ENCODE results near the gene CDH23. TPM values are rescaled to one million over a fixed set of nuclear protein-coding genes. Genes with fewer than 3 reads are reported as not detected.

The CDH23 gene
- total RNA-seq, 2 donors from 2014 or later = 3.9 to 4.4 TPM

- Histone ChIP-seq H3K27ac (no peak overlapping the region), H3K9me3 (no peaks in the 10 kb centered on the region), H3K27me3 (no peaks in the 10 kb centered on the region), H3K4me3 (no peak overlapping the region), H3K4me1 (peaks cover 0 to 48% of the 10 kb centered on the region in 2 donors), H3K36me3 (peaks cover 60% of the 10 kb centered on the region)
- no peak for TF ChIP-seq CTCF (IDR thresholded peaks at IDR 0.05)
- no peak for DNase-seq (ENCODE audit: low spot score)
These were observed 436.2 kb downstream of the CDH23 start for GRCh38 chr10:71832967-71833366.

GRCh38 chr10:71833451-71834342 lies 437.0 kb downstream of the CDH23 start:
- Histone ChIP-seq H3K9me3 (no peaks in the 10 kb centered on the region), H3K4me3 (no peak overlapping the region), H3K36me3 (peaks cover 53% of the 10 kb centered on the region), H3K4me1 (peaks cover 0 to 55% of the 10 kb centered on the region in 2 donors), H3K27ac (no peak overlapping the region), H3K27me3 (no peaks in the 10 kb centered on the region)
- TF ChIP-seq CTCF (IDR thresholded peaks at IDR 0.05) = no peak
- no peak for DNase-seq (ENCODE audit: low spot score)

DNA sequence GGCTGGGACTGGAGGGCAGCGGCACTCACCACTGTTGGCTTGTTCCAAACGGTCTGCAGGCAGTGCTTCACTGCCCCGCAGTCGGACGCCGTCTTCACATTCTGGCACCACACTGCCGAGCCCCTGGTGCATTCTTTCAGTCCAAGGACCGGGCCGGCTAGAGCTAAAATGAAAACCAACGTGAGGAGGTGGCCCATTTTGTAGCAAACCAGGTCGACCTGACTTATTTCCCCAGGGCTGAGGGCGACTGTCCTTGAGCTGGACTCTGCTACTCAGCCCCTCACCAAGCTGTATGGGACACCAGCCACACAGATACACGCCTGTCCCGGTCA lies 437.6 kb downstream of the CDH23 start:
- no peak for TF ChIP-seq CTCF (IDR thresholded peaks at IDR 0.05)
- H3K9me3 ChIP-seq = no peaks in the 10 kb centered on the region
- no peak overlapping the region for H3K4me3 ChIP-seq
- no peak for DNase-seq (ENCODE audit: low spot score)
- peaks cover 47% of the 10 kb centered on the region for H3K36me3 ChIP-seq
- H3K4me1 ChIP-seq = peaks cover 0 to 61% of the 10 kb centered on the region in 2 donors
- H3K27me3 ChIP-seq = no peaks in the 10 kb centered on the region
- no peak overlapping the region for H3K27ac ChIP-seq

DNA sequence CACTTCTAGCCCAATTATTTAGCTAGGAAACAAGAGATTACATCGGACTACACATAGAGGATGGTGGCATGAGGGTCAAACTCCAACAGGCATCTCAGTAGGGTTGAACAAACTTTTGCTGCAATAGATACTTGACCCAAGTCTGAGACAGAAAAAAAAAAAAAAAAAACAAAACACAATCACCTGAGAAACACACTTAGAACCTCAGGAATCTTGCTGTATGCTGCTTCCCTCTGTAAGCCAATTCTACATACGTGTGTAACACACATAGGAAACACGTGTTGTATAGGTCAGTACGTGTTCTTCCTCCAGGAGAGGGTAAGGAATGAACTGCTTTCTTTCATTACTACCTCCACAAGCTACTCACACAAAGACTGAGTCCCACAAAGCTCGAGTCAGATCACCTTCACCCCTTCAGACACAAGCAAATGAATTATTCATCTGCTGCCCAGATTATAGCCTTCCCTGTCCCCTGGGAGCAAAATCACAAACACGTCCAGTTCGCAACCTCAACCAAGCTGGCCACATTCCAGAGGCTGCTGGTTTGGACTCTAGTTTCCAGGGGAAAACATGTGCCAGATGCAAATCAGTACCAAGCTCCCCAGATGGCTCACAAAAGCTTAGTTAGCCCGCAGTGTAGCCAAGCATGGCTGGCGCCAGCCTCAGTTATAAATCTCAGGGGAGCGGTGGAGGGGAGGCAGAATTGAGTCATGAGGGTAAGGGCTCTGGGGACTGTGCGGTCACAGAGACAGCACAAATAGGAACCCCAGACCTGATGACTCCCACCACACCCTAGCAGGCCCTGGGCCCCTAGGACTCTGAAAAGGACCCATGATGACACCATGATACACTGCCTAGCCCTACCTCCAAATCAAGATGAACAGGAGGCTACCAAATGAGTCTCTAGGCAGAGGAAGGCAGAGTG lies 439.2 kb downstream of the CDH23 start:
- Histone ChIP-seq H3K4me1 (peaks cover 0 to 77% of the 10 kb centered on the region in 2 donors), H3K4me3 (no peak overlapping the region)
- DNase-seq (ENCODE audit: low spot score) = peak; percentile 82

DNA sequence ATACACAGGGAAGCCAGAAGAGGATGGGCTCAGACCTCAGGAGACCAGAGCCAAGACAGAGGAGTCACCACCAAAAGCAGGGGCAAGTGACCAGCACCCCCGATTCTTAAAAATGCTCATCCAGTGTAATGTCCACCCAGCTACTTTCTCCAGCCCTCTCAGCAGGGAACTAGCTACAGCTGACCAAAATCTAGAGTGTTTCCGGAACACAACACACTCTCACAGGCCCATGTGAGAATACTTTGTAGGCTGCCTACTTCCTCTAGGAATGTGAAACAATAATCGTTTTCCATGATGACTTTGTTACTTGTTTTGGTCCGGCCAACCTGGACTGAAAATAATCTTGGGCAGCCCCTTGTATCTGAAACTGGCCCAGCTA lies 439.9 kb downstream of the CDH23 start:
- no peak for TF ChIP-seq CTCF (IDR thresholded peaks at IDR 0.05)
- no peaks in the 10 kb centered on the region for H3K9me3 ChIP-seq
- H3K4me3 ChIP-seq = no peak overlapping the region
- peaks cover 0 to 84% of the 10 kb centered on the region in 2 donors for H3K4me1 ChIP-seq
- H3K36me3 ChIP-seq = peaks cover 24% of the 10 kb centered on the region
- peak overlapping the region; percentile 78 to 82 for H3K27ac ChIP-seq
- no peaks in the 10 kb centered on the region for H3K27me3 ChIP-seq
- no peak for DNase-seq (ENCODE audit: low spot score)

More for the DNA sequence above, 439.2 kb downstream of the CDH23 start:
- H3K27me3 ChIP-seq = no peaks in the 10 kb centered on the region
- no peak for TF ChIP-seq CTCF (IDR thresholded peaks at IDR 0.05)
- peaks cover 31% of the 10 kb centered on the region for H3K36me3 ChIP-seq
- H3K9me3 ChIP-seq = no peaks in the 10 kb centered on the region
- peak overlapping the region; percentile 78 to 82 for H3K27ac ChIP-seq

Measured in right atrium auricular region (tissue), 2 donors.